Stomach (tissue), 4 donors: Measurements from ENCODE around the gene IL1R2.

Experiments used
- CTCF ChIP-seq, 7 experiments: fragments of 450-650 bp in 4 of 7; fragments of 200-600 bp in 3 of 7; sonication (generic) in 3 of 7; IDR thresholded peaks; one replicate each; pipeline ENCODE4 v1.5.1; 2016 to 2019; ENCODE audit warnings: antibody characterized with exemption in 7 of 7, control low read depth in 2 of 7, mild to moderate bottlenecking in 1 of 7
- EP300 ChIP-seq: sonication (generic); formaldehyde crosslinking; IDR thresholded peaks from one replicate; pipeline ENCODE4 v1.6.1; 2017; ENCODE audit warnings: antibody characterized with exemption
- POLR2A ChIP-seq, 4 donors: fragments of 450-650 bp; IDR thresholded peaks; one replicate each; pipeline ENCODE4 v1.6.1; 2016; ENCODE audit warnings: antibody characterized with exemption in 4 of 4, control low read depth in 2 of 4, mild to moderate bottlenecking in 1 of 4, moderate library complexity in 1 of 4
- POLR2AphosphoS5 ChIP-seq, 3 donors: sonication (generic); formaldehyde crosslinking; IDR thresholded peaks; one replicate each; pipeline ENCODE4 v1.6.1; 2016; ENCODE audit warnings: antibody characterized with exemption in 3 of 3

GRCh38 chr2:101987832-101988231 is 3.9 kb upstream of the IL1R2 start:
- TF ChIP-seq POLR2A (IDR thresholded peaks at IDR 0.05) (no peak), CTCF (IDR thresholded peaks at IDR 0.05) (no peak), EP300 (no peak), POLR2AphosphoS5 (IDR thresholded peaks at IDR 0.05) (no peak)
